ENCODE data around the gene HNF4A. TPM values are rescaled to one million over a fixed set of nuclear protein-coding genes. Genes with fewer than 3 reads are reported as not detected.

The HNF4A gene
- total RNA-seq, 4 donors from 2014 or later: not detected

GRCh38 chr20:44461142-44461802, 105.8 kb downstream of the HNF4A start:
- H3K9me3 ChIP-seq: no peaks in the 10 kb centered on the region
- H3K36me3 ChIP-seq: no peaks in the 10 kb centered on the region
- peaks cover 4% of the 10 kb centered on the region for H3K4me1 ChIP-seq
- H3K27me3 ChIP-seq: no peaks in the 10 kb centered on the region
- no peak overlapping the region for H3K4me3 ChIP-seq
- peak overlapping the region; percentile 10 for H3K27ac ChIP-seq
- DNase-seq (ENCODE audit: low spot score in 2 of 2): no peak
- no peak for TF ChIP-seq CTCF (IDR thresholded peaks at IDR 0.05)
- no peak for TF ChIP-seq EP300 (IDR thresholded peaks at IDR 0.05)
- WGBS: 74% methylated on average over 6 of the region's 6 CpGs

GRCh38 chr20:44461803-44462174, 106.3 kb downstream of the HNF4A start:
- no peak for DNase-seq (ENCODE audit: low spot score in 2 of 2)
- Histone ChIP-seq H3K27me3 (no peaks in the 10 kb centered on the region), H3K36me3 (no peaks in the 10 kb centered on the region), H3K9me3 (no peaks in the 10 kb centered on the region), H3K27ac (peak overlapping the region; percentile 10), H3K4me3 (no peak overlapping the region), H3K4me1 (peaks cover 6% of the 10 kb centered on the region)
- no peak for TF ChIP-seq CTCF (IDR thresholded peaks at IDR 0.05)
- TF ChIP-seq POLR2A (IDR thresholded peaks at IDR 0.05): no peak
- no peak for TF ChIP-seq EP300 (IDR thresholded peaks at IDR 0.05)
- no peak for TF ChIP-seq POLR2AphosphoS5 (IDR thresholded peaks at IDR 0.05)
- WGBS: 75% methylated on average over 5 of the region's 5 CpGs

GRCh38 chr20:44463466-44463865, 108.0 kb downstream of the HNF4A start:
- no peak overlapping the region for H3K4me3 ChIP-seq
- H3K27ac ChIP-seq: no peak overlapping the region
- H3K4me1 ChIP-seq: peaks cover 10% of the 10 kb centered on the region
- H3K27me3 ChIP-seq: no peaks in the 10 kb centered on the region
- WGBS: 74% methylated on average over 5 of the region's 5 CpGs
- TF ChIP-seq EP300 (IDR thresholded peaks at IDR 0.05) (no peak), POLR2A (IDR thresholded peaks at IDR 0.05) (no peak), CTCF (IDR thresholded peaks at IDR 0.05) (no peak), POLR2AphosphoS5 (IDR thresholded peaks at IDR 0.05) (no peak)
- H3K36me3 ChIP-seq: no peaks in the 10 kb centered on the region
- H3K9me3 ChIP-seq: no peaks in the 10 kb centered on the region
- no peak for DNase-seq (ENCODE audit: low spot score in 2 of 2)

- H3K36me3 ChIP-seq: no peaks in the 10 kb centered on the region
- no peak for TF ChIP-seq EP300 (IDR thresholded peaks at IDR 0.05)
- TF ChIP-seq POLR2A (IDR thresholded peaks at IDR 0.05): no peak
- TF ChIP-seq CTCF (IDR thresholded peaks at IDR 0.05): no peak
- TF ChIP-seq POLR2AphosphoS5 (IDR thresholded peaks at IDR 0.05): no peak
- H3K27me3 ChIP-seq: no peaks in the 10 kb centered on the region
- WGBS: 85% methylated on average over 3 of the region's 3 CpGs
- no peak for DNase-seq (ENCODE audit: low spot score in 2 of 2)
- peaks cover 12% of the 10 kb centered on the region for H3K4me1 ChIP-seq
- no peak overlapping the region for H3K4me3 ChIP-seq
- no peak overlapping the region for H3K27ac ChIP-seq
- H3K9me3 ChIP-seq: no peaks in the 10 kb centered on the region
These were observed 109.0 kb downstream of the HNF4A start for GRCh38 chr20:44464514-44464913.

- no peaks in the 10 kb centered on the region for H3K9me3 ChIP-seq
- no peak for TF ChIP-seq POLR2AphosphoS5 (IDR thresholded peaks at IDR 0.05)
- TF ChIP-seq EP300 (IDR thresholded peaks at IDR 0.05): no peak
- no peaks in the 10 kb centered on the region for H3K36me3 ChIP-seq
- peaks cover 12% of the 10 kb centered on the region for H3K4me1 ChIP-seq
- H3K27me3 ChIP-seq: no peaks in the 10 kb centered on the region
- no peak for DNase-seq (ENCODE audit: low spot score in 2 of 2)
- H3K4me3 ChIP-seq: no peak overlapping the region
- WGBS: 55% methylated on average over 3 of the region's 3 CpGs
- H3K27ac ChIP-seq: peak overlapping the region; percentile 76
These were observed 109.6 kb downstream of the HNF4A start for GRCh38 chr20:44465001-44465560.
